GM18870 (cell line): ENCODE measurements around the gene ABCC4.

Source experiments
- ATAC-seq: cut with Tn5 transposase; IDR thresholded peaks from one replicate; pipeline ENCODE4 v1.9.1; 2021; ENCODE audit warnings: moderate library complexity; ENCODE audit not compliant: unreplicated experiment

The ABCC4 gene

DNA sequence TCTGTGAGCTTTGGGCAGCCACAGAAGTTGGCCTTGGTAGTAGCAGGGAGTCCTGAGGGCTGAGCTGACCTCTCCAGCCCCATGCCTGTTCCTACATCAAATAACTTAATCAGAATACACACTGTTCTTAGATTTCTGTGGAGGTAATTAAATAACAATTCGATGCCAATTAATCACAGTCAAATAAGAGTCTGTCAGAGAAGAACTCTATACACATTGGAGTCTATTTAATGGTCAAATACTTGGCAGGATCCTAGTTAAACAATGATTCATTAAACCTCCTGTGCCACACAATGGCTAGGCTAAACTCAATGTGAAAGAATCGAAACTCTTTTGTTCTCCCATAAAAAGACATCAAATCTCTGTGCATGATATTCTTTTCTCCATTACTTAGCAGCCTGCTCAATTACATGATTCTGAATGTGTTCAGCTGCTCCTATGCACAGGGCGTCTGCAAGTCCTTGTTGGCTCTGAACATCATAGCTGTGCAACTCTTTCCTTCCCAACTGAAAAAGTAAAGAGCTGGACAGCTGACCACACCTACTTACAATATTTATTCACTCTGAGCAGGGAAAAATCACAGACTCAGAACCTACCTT, 173.1 kb downstream of the ABCC4 start:
- no peak for ATAC-seq

DNA sequence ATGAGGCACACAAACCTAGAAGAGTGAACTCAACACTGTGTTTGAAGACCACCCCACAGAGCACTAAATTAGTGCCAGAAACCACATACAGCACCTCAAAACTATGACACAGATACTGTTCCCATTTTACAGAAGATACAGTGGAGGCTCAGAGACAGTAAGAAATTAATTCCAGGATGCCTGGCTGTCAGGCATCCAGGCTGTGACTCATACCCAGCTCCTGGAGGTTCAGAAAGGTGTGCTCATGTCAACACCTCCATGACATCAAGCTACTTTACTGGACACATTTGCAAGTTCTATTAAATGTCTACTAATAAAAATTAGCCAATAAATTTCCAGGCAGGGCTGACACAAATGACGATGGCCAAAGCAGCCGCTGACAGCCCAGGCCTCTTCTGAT, 176.3 kb downstream of the ABCC4 start:
- no peak for ATAC-seq

DNA sequence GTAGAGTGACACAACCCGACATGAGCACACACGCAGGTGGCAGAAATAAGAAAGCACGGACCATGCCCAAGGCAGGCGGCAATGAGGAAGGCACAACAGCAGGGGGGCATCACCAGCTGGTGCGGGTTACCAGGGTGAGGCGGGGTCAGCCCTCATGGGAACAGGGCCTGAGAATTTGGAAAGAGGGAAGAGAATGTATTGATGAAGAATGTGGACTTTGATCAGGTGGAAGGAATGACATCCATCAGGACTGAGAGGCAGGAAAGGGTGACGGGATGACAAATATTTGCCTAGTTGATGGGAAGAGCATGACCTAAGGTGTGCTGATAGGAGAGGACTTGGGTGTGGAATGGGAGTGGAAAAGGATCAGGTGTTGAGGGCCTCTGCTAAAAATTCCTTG, 177.5 kb downstream of the ABCC4 start:
- no peak for ATAC-seq

DNA sequence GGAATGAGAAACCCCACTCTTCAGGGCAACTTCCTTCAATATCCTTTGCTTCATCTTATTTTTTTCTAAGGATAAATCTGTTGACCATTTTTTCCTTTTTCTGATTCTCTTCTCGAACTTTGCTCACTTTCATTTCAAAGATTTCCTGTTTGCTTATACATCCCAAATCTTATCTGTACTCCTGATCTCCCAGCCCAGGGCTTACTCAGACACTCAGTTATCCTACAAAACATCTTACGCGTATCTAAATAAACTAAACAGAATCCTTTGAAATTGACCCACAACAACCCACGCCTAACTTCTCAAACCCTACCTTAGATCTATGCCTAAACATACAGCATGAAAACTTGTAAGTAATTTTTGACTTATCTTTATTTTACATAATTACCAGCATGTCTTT, 179.2 kb downstream of the ABCC4 start:
- ATAC-seq: no peak

DNA sequence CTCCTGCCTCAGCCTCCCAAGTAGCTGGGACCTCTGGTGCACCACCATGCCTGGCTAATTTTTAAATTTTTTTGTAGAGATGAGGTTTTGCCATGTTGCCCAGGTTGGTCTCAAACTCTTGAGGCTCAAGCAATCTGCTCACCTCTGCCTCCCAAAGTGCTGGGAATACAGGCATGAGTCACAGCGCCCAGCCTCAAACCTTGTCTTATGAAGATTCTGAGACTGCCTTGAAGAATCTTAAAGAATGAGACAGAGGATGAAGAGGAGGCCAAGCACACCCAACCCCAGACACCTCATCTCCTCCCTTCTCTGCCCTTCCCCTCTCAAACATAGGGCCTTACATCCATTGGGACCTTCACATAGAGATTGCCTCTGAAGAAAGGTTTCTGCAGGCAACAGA, 179.7 kb downstream of the ABCC4 start:
- ATAC-seq: no peak

DNA sequence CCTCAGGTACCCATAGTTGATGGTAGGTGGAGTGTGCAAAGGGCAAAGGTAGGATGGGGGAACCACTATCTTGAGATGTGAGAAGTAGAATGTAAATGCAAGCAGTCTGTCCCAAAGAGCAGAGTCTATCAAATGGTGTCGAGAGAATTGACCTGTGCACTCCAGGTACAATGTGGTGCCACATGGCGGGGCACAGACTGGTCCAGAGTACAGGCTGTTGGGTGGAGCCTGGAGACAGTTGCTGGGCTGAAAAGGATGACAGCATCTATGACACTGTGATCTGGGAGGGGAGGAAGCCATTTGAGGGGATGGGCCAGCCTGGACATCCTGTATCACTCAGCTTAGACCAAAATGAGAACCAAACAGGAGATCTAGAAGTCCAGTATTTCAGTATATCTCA, 180.6 kb downstream of the ABCC4 start:
- no peak for ATAC-seq

DNA sequence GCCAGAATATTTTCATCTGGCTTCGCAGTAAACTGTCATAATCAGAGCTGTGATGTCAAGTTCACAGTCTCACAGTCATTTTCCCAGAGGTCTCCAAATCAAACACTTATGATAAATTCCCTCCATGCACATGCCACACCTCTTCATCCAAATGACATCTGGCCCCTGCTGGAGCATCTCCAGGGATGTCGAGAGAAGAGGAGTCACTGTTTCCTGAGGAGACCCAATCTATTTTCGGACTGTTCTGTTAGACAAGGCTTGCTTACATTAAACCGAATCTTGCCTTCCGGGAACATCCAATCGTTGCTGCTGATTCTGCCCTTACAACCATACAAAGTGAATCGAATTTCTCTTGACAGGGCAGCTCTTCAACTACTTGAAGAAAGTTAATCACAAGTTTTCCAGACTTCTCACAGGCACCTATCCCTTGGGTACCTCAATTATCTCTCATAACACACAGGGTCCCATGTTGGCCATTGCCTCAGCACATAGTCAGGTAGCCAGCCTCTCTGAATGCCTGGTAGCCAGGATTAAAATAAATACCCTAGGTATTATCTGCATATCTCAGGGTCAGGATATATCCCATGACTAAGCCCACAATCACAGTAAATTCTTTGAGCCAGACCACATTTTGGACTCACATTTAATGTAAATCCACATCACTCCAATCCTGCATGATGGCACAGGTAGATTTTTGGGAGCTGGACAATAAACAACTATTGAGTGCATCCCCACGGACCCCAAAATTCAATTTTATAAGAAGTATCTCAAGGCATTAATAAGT, 182.5 kb downstream of the ABCC4 start:
- ATAC-seq: no peak

DNA sequence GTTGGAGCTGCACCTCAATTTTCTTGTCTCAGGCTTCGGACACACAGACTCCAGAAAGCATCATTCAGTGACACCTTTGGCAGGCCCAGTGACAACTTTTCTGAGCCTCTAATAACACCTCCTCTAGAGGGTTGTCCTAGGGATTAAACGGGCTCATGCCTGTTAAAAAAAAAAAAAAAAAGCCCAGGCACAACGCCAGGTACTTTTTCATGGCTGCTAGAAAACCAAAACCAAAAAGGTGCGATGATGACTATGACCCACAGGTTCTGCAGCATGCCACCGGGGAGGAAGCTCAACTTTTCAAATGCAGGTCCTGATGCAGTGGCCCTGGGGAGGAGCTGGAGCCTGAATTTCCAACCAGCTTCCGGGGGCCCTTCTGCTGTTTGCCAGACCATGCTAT, 184.2 kb downstream of the ABCC4 start:
- ATAC-seq: no peak

DNA sequence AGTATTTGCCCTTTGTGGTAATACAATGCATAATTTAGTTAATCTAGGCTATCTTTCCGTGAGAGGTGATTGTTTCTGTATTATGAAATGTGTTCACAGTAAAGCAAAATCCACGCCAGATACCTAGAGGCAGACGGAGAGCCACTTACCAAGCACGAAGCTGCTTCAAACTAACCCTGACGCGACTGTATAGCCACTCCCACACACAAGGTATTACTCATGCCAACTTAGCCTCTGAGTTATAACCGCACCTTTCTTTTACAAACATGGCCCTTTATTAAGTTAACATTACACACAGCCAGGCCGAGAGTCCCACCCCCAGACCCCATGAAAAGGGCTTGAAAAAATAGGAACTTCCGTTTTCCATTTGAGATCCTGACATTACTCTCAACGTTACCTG, 185.7 kb downstream of the ABCC4 start:
- ATAC-seq: no peak

DNA sequence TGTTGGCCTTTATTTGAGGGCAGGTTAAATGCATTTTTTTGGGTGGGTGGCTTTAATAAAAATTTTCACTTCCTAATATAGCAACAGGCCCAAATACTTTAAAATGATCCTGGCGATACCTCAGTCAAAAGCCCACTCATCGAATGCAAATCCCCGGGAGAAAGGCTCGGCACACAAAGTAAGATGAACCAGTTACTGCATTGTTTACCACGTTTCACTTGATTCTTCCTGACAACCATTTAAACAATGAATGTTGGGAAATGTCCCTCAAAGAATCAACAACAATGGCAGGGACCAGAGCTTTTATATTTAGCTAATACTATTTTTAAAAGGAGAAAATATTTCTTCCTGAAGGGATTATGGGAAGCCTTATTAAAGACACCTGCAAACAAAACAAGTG, 187.7 kb downstream of the ABCC4 start:
- ATAC-seq: no peak

DNA sequence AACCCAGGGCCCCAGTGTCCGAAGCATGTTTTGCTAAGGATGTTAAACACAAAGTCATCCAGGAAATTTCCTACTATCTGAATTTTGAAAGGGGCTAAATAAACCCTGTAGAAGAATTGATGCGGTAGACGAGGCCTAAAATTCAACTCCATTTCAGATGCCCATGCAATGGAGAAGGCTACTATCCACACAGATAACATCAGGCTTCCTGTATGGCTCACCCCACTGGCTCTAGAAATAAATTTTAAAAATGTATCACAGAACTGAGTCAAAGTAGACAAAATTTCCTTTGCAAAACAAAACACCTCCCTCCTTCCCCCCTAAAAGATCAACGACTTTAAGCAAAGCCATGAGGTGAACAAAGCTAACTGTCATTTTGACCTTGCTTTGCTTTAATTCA, 188.4 kb downstream of the ABCC4 start:
- no peak for ATAC-seq

DNA sequence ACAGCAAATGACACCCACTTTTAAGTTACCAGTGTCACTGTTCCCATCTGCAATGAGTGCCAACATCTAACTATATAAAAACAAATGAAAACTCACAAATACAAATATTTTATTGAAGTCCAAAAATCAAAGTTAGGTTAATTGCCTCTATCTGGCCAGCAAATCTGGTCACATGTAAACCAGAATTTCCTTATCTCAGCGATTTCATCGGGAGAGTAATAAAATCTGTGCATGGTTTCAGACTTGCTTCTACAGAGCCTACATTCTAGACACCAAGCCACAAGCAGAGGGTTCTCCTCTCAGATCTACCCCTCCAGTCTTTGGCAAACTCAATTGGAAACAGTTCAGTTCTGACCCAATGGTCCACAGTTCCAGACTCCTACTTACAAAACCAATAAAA, 189.6 kb downstream of the ABCC4 start:
- no peak for ATAC-seq

DNA sequence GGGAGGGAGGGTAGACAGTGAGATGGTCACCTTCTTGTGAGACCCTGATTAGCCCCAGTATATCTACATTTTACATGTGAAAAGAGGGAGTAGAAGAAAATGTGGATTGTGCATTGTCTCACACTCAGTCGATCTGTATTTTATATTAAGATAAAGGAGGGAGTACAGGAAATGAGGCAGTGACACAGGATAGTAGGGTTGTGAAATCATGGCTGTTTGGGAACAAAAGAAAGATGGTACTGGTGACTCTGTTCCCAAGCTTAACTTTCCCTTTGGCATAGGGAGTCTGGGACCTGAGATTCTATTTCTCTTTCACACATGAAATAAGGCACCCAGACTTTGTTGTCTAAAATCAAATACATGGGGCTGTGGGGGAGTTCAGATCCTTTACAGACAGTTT, 194.7 kb downstream of the ABCC4 start:
- no peak for ATAC-seq

DNA sequence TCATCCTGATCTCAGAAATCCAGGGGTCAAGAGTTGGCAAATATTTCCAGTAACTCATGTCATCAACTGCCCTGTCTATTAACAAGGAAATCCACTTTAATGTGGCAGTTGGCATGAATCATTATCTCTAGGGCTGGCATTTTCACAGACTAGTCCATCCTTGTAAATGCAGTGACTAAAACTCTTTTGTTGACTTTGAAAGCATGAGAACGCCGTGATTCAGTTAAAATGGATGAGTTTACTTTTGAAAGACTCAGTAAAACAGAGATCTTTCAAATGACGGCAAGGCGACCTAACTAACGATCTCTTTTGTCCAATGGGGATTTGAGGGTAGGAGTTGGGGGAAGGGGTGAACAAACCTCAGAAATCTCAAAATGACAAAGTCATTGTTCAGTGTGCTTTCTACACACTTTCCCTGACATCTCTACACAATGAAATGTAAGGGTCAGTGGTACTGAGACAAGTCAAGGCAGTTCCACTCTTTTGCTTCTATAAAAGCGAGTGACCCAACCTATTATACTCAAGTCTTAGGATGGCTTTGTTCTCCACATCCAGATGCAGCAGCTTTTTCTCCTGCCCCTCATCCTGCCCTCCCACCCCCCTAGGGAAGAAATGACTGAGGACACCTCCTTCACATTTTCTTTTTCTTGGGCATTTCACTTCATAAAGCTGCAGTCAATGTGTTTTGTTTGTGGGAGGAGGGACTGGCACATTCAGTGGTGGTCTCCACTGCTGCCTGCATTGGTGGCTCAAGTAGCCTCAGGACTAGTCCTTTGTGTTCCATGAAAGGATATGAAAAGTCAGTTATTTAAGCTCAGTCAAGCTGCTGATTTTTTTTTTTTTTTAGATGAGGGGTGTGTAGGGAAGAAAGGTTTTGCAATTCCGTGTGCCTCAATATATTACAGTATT, 200.5 kb downstream of the ABCC4 start:
- no peak for ATAC-seq

DNA sequence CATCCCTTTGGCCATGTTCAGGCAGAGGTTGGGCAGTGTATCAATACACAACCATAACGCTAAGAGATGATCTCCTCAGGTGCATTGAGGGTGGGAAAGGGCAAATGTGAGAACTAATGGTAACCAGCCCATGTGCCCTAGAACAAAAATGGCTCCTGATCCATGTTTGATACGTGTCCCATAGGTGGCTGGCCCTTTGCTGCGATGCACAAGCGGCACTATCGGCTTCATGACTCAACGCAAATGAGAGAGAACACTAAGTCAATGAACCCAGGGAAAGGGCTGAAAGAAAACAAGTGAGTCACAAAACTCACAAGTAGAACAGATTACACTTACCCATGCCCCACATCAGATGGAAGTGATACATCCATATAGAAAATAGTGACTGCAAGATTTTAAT, 201.7 kb downstream of the ABCC4 start:
- no peak for ATAC-seq

DNA sequence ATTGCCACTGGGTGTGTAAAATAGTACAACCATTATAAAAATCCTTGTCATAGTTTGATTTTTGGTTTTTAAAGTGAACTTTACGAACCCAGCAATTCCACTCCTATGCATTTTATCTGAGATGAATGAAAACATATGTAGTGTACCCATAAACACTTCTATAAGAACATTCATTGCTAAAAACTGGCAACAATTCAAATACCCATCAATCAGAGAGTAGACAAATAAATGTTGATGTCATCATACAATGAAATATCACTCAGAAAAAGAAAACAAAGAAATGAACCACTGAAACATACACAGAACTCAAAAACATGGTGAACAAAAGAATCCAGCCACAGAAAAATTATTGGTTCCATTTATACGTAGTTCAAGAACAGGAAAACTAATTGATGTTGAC, 202.3 kb downstream of the ABCC4 start:
- ATAC-seq: no peak

DNA sequence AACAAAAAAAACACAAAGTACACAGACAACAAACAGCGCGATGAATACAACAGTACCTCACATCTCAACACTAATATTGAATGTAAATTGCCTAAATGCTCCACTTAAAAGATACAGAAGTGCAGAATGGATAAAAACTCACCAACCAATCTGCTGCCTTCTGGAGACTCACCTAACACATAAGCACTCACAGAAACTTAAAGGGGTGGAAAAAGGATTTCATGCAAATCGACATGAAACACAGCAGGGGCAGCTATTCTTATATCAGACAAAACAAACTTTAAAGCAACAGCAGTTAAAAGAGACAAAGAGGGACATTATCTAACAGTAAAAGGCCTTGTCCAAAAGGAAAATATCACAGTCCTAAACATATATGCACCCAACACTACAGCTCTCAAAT, 209.5 kb downstream of the ABCC4 start:
- no peak for ATAC-seq

DNA sequence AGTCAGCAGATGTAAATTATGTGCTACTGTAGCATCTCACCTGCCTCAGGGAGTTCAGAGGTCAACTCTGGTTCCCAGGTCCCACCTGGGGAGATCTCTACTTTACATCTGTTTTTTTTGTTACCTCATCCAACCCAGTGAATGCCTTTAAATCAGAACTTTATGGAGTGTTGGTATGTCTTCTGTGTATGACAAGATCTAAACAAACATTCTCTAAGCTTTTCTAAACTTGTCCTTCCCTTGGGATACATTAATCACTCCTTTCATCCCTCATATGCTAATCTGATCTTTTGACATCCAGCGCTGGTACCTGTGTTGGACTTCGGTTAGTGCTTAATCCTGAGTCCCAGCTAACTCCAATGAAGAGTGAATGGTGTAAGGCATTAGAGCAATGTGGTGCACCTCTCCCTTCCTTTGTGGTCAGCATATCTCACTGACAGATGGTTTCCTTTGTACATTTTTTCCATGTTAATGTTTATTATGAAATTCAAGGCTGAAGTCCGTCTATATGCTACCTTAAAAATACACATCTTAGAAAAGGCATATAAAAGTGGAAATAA, 213.4 kb downstream of the ABCC4 start:
- ATAC-seq: no peak

DNA sequence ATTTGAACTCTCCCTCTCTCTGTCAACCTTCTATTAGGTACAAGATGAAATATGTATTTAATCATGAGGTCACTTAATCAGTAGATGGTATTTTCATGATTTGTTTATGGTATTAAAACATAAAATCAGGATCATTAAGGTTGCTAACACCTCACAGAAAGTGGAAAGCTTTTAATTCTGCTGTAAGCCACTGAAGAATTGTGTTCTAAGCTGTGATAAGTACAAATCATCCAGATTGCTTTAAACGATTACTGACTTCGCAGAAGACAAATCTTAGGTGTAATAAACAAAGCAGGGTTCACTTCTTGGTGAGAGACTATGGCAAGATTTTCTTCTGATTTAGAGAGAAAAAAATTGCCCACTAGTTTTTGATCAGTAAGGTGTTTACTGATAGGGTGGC, 214.5 kb downstream of the ABCC4 start:
- ATAC-seq: no peak

DNA sequence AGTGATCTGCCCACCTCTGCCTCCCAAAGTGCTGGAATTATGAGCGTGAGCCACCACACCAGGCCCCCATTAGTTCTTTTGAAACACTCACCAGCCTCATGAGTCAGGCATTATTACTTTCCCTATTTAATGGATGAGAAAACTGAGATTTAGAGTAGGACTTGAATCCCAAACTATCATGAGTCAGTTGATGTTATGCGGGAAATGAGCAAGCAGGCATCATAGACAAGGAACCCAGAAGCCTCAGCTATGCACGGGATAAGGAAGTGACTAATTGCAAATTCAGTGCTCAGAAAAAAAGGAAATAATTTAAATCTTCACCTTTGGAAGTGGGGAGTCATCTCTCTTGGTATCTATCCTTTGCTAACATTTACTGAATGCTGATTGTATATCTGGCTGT, 217.5 kb downstream of the ABCC4 start:
- ATAC-seq: no peak

DNA sequence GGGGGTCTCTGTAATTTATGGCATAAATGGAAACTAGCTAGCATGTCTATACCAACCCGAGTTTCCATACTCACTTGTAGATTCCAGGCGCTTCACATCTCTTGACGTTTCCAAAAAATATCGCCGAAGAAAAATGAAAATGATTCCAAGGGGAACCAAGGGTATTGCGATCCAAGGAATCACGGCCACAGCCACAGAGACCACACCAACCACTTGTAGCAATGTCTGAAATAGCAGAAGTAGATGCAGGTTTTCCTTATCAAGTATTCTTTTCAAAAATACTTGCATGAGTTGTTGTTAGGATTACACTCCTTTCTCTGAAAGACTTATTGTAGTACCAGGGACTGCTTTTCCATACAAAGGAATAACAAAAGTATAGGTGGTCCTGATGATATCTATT, 218.2 kb downstream of the ABCC4 start:
- ATAC-seq: no peak

DNA sequence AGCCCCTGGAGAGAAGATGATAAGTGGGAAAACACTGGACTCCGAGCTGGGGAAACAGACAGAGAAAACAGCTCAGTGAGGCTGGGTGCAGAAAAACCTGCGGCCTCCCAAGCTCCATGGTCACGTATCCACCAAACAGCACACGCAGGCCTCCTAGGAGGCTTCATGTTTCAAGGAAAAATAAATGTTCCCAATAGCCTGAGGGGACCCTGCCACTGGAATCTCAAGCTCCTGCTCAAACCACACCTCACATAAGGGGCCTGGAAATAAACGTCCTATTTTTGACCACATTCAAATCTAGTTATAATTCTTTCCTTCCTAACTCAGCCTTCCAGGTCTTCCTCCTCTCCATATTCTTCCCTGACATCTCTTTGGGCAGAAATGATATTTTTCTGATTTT, 225.7 kb downstream of the ABCC4 start:
- no peak for ATAC-seq
